Esophagus muscularis mucosa (tissue), 4 donors: ENCODE results near the gene LYPLAL1.

ENCODE experiments used
- EP300 ChIP-seq: sonication (generic); formaldehyde crosslinking; IDR thresholded peaks from one replicate; pipeline ENCODE4 v1.6.1; 2017; ENCODE audit warnings: antibody characterized with exemption
- POLR2A ChIP-seq: fragments of 450-650 bp; IDR thresholded peaks from one replicate; pipeline ENCODE4 v1.6.1; 2017; ENCODE audit warnings: antibody characterized with exemption, moderate library complexity, mild to moderate bottlenecking, low read depth
- POLR2AphosphoS5 ChIP-seq, 2 donors: sonication (generic); formaldehyde crosslinking; IDR thresholded peaks; one replicate each; pipeline ENCODE4 v1.6.1; 2017; ENCODE audit warnings: antibody characterized with exemption in 2 of 2
- TF ChIP-seq, protein P1 (sequence below), 3 experiments: fragments of 200-600 bp in 2 of 3; fragments of 450-650 bp in 1 of 3; sonication (generic) in 2 of 3; IDR thresholded peaks; one replicate each; pipeline ENCODE4 v1.5.1; 2017 to 2019; ENCODE audit warnings: antibody characterized with exemption in 3 of 3, mild to moderate bottlenecking in 2 of 3, moderate library complexity in 1 of 3

- TF ChIP-seq, protein P1, sequence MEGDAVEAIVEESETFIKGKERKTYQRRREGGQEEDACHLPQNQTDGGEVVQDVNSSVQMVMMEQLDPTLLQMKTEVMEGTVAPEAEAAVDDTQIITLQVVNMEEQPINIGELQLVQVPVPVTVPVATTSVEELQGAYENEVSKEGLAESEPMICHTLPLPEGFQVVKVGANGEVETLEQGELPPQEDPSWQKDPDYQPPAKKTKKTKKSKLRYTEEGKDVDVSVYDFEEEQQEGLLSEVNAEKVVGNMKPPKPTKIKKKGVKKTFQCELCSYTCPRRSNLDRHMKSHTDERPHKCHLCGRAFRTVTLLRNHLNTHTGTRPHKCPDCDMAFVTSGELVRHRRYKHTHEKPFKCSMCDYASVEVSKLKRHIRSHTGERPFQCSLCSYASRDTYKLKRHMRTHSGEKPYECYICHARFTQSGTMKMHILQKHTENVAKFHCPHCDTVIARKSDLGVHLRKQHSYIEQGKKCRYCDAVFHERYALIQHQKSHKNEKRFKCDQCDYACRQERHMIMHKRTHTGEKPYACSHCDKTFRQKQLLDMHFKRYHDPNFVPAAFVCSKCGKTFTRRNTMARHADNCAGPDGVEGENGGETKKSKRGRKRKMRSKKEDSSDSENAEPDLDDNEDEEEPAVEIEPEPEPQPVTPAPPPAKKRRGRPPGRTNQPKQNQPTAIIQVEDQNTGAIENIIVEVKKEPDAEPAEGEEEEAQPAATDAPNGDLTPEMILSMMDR (IDR thresholded peaks at IDR 0.05) = no peak
- TF ChIP-seq POLR2AphosphoS5 (IDR thresholded peaks at IDR 0.05) (no peak), POLR2A (no peak), EP300 (no peak)
These were observed 36.4 kb downstream of the LYPLAL1 start for GRCh38 chr1:219210067-219210466.
